Thymus (tissue), 11 donors: ENCODE results near the gene COBL. TPM values are rescaled to one million over a fixed set of nuclear protein-coding genes. Genes with fewer than 3 reads are reported as not detected.

Experiments used
- DNase-seq, 9 donors: peaks; one replicate each; pipeline ENCODE4 v3.0.0-alpha.2; 2013; ENCODE audit warnings: low spot score in 9 of 9, low read depth in 6 of 9, missing footprints in 1 of 9
- H3K27ac ChIP-seq, 2 donors: one replicate each; pipeline ENCODE4 v1.5.1; 2013; ENCODE audit warnings: control low read depth in 1 of 2, low read depth in 1 of 2, low read length in 1 of 2, mild to moderate bottlenecking in 1 of 2, moderate library complexity in 1 of 2
- H3K27me3 ChIP-seq, 2 donors: one replicate each; pipeline ENCODE4 v1.5.1; 2013; ENCODE audit warnings: low read length in 1 of 2; ENCODE audit not compliant: control insufficient read depth in 2 of 2, insufficient read depth in 1 of 2
- H3K36me3 ChIP-seq, 2 donors: one replicate each; pipeline ENCODE4 v1.5.1; 2013; ENCODE audit warnings: low read length in 1 of 2, mild to moderate bottlenecking in 1 of 2, moderate library complexity in 1 of 2; ENCODE audit not compliant: control insufficient read depth in 2 of 2, insufficient read depth in 2 of 2
- H3K4me1 ChIP-seq, 2 donors: one replicate each; pipeline ENCODE4 v1.5.1; 2013; ENCODE audit warnings: low read length in 2 of 2; ENCODE audit not compliant: control insufficient read depth in 2 of 2, insufficient read depth in 2 of 2
- H3K4me3 ChIP-seq, 2 donors: one replicate each; pipeline ENCODE4 v1.5.1; 2013; ENCODE audit warnings: low read length in 2 of 2, control low read depth in 1 of 2, mild to moderate bottlenecking in 1 of 2
- H3K9me3 ChIP-seq, 2 donors: one replicate each; pipeline ENCODE4 v1.5.1; 2013; ENCODE audit warnings: low read length in 1 of 2, mild to moderate bottlenecking in 1 of 2; ENCODE audit not compliant: control insufficient read depth in 2 of 2, insufficient read depth in 1 of 2
- WGBS: extraction: QIAGEN DNeasy Blood & Tissue Kit; methylation state at CpG from one replicate; pipeline ENCODE4 v1.1.7; 2013; 5-methylcytosine and 5-hydroxymethylcytosine counted together
- polyA plus RNA-seq: library from polyadenylated mRNA; stranded (reverse); fragments of 200-250 nt; gene quantifications from one replicate; pipeline ENCODE4 v1.2.3, GENCODE V29; 2013
- total RNA-seq: library from RNA; stranded (reverse); fragments of 120-200 nt; gene quantifications from one replicate; pipeline ENCODE4 v1.2.4, GENCODE V29; 2013
- donor health status: healthy.

Gene COBL
- total and polyA plus RNA-seq, 2 donors = 0.66 to 2.0 TPM

DNA sequence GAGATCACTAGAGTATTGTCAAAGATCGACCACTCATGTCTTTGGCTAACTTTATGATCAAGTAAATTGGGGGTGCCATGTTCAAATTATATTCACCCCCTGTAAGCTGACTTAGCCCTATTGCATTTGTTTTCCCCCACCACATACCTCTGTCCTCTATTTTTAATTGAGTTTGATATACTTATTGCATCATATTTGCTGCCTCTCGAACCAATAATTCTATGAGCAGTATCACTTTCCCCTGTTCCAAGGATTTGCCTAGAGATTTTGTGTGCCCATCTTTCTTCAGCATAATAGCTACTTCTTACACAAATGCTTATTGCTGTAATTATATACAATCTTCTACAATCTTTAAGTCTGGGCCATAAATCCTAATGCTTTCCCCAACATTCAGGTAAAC is 245.2 kb downstream of the COBL start:
- no peak overlapping the region for H3K27ac ChIP-seq

DNA sequence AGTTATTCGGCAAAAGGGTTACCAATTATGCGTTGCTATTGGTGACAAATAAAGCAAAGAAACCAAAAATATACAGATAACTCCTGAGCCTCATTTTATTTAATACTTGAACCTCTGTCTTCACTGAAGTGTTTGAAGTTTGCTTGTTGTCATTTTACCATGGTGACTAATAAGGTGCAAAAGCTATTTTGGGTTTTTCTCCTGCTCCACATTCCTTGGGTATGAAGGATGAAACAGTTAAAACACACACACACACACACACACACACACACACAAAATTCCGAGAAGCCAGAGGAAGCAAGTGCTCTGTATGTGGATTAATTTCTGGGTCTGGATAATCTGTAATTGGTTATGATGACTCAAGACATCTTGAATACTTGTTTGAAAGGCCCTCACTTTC is 246.5 kb downstream of the COBL start:
- Histone ChIP-seq H3K4me1 (no peaks in the 10 kb centered on the region), H3K27ac (no peak overlapping the region), H3K36me3 (no peaks in the 10 kb centered on the region), H3K4me3 (no peak overlapping the region), H3K27me3 (no peaks in the 10 kb centered on the region), H3K9me3 (no peaks in the 10 kb centered on the region)
- WGBS = 80% methylated on average over 3 of the region's 3 CpGs
- no peak for DNase-seq

More for the DNA sequence above, 245.2 kb downstream of the COBL start:
- Histone ChIP-seq H3K27me3 (no peaks in the 10 kb centered on the region), H3K36me3 (no peaks in the 10 kb centered on the region), H3K4me3 (no peak overlapping the region), H3K4me1 (peaks cover 6 to 7% of the 10 kb centered on the region in 2 donors), H3K9me3 (no peaks in the 10 kb centered on the region)
- DNase-seq = no peak
- WGBS = 98% methylated on average over 2 of the region's 2 CpGs

DNA sequence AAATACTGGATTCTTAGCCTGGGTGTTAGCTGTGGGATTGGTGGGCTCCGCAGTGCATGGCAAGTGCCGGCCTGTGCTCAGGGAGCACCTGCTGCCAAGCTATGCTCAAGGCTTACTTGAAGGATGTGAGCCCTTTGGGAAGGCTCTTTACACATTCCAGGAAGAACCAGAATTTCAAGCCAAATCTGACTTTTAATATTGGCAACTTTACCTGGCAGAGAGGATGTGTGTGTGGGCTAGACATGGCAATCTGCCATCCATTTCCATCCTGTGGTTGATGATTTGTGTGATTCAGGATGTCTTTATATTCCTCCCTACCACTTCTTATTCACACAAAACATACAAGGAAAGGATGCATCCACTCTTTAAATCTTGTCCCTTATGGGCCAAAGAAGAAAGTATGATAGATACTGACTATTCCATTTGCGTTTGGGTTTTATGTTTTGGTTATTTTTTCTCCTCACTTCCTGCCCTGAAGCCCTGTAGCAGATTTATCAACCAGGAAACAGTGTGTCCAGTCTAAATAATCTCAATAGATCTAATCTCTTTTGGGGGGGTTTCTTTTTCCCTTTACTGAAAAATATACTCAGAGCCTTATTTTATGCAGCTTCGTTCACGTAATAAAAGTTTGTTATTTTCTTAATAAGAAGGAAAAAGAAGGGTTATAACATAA is 247.1 kb downstream of the COBL start:
- H3K27ac ChIP-seq = no peak overlapping the region
- DNase-seq = no peak

DNA sequence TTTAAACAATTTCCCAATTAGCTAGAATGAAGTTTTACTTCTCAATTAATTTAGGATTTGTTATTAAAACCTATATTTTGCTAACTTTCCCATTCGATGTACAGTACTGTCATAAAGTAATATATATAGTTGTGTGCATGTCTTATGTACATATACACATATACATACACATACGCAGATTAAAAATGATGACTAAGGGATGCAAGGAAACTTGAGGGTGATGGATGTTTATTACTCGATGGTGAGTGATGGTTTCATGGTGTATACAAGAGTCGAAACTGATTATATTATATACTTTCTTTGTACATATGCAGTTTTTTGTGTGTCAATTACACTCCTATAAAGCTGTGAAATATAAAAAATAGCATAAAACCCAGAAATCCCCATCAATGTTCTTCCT is 248.2 kb downstream of the COBL start:
- Histone ChIP-seq H3K4me1 (no peaks in the 10 kb centered on the region), H3K4me3 (no peak overlapping the region), H3K36me3 (no peaks in the 10 kb centered on the region), H3K9me3 (no peaks in the 10 kb centered on the region), H3K27ac (no peak overlapping the region), H3K27me3 (no peaks in the 10 kb centered on the region)
- 94% methylated on average over 4 of the region's 4 CpGs for WGBS
- no peak for DNase-seq

More for the DNA sequence above, 247.1 kb downstream of the COBL start:
- no peaks in the 10 kb centered on the region for H3K36me3 ChIP-seq
- no peak overlapping the region for H3K4me3 ChIP-seq
- H3K9me3 ChIP-seq = no peaks in the 10 kb centered on the region
- H3K4me1 ChIP-seq = no peaks in the 10 kb centered on the region
- no peaks in the 10 kb centered on the region for H3K27me3 ChIP-seq
- 67% methylated on average over 5 of the region's 5 CpGs for WGBS

DNA sequence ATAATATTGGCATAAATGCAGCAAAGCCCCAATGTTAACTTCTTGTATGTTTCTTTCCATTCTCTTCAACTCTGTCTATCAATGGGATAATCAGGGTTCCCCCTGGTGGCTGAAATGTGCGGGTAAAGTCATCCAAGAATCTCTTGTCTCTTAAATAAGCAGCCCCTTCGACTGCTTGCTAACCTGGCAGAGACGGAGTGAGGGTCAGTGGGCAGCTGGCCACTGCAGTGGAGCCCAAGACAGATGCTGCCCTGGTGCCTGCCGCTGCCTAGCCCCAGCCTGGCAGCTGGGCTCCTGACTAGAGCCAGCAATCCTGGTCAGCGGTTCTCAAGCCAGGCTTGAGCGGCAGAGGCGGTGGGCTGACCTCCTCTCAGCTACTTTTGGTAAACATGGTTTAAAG is 248.9 kb downstream of the COBL start:
- no peaks in the 10 kb centered on the region for H3K4me1 ChIP-seq
- H3K4me3 ChIP-seq = no peak overlapping the region
- WGBS = 60% methylated on average over 7 of the region's 7 CpGs
- no peaks in the 10 kb centered on the region for H3K36me3 ChIP-seq
- DNase-seq = peak in 8 of 9 donors; percentile 13 to 79 (median 44)
- H3K27me3 ChIP-seq = no peaks in the 10 kb centered on the region
- no peaks in the 10 kb centered on the region for H3K9me3 ChIP-seq
- H3K27ac ChIP-seq = no peak overlapping the region

DNA sequence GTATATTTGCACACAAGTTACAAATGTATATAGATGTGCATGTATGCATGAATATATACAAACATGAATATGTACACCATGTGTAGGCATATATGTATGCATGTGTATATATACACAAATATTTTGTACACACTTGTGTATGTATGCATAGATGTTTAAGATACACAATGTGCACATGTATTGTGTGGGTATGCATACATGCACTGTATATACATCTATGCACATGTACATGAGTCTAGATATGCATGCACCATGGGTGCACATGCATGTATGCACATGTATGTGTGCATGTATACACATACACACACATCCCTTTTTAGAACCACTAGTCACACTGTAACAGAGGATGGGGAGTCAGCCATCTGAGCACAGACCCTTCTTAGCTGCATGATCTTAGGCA is 249.4 kb downstream of the COBL start:
- no peaks in the 10 kb centered on the region for H3K36me3 ChIP-seq

DNA sequence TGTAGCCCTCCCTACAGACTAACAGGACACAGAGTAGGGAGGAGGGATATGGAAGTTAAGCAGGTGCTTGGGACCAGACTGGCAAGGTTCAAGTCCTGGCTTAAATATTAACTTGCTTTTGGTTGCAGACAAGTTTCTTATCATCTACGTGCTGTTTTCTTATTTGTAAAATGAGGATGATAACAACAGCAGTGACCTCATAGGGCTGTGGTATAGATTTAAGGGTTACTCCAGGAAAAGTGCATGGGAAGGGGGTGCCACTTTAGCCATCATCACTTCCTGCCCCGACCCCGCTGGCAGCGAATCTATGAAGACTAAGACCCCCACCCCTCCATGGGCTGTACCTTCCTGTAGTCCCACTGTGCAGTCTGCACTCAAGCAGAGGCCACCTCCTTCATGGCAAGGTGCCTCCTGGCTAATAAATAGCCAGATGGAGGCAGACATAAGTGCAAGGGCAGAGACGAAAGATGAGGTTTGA is 250.2 kb downstream of the COBL start:
- no peak for DNase-seq
- Histone ChIP-seq H3K36me3 (no peaks in the 10 kb centered on the region), H3K4me1 (no peaks in the 10 kb centered on the region), H3K4me3 (no peak overlapping the region), H3K27me3 (no peaks in the 10 kb centered on the region), H3K27ac (no peak overlapping the region), H3K9me3 (no peaks in the 10 kb centered on the region)
- 97% methylated on average over 5 of the region's 5 CpGs for WGBS

More for the DNA sequence above, 249.4 kb downstream of the COBL start:
- DNase-seq = peak in 1 of 9 donors; percentile 7
- no peaks in the 10 kb centered on the region for H3K27me3 ChIP-seq
- no peaks in the 10 kb centered on the region for H3K9me3 ChIP-seq
- H3K27ac ChIP-seq = no peak overlapping the region
- no peaks in the 10 kb centered on the region for H3K4me1 ChIP-seq
- H3K4me3 ChIP-seq = no peak overlapping the region

DNA sequence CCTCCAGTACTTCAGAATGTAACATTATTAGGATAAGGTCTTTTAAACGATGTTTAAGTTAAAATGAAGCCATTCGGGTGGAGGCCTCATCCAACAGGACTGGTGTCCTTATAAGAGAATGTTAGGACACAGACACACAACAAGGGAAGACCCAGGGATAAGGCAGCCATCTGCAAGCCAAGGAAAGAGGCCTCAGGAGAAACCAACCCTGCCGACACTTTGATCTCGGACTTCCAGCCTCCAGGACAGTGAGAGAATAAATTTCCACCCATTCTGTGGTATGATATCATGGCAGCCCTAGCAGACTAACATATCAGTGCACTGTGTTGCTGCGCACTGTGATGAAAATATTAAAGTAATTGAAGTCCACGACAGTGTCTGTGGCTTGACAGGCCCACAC is 250.8 kb downstream of the COBL start:
- 97% methylated on average over 6 of the region's 6 CpGs for WGBS
- Histone ChIP-seq H3K9me3 (no peaks in the 10 kb centered on the region), H3K36me3 (no peaks in the 10 kb centered on the region), H3K4me3 (no peak overlapping the region), H3K27me3 (no peaks in the 10 kb centered on the region), H3K4me1 (no peaks in the 10 kb centered on the region), H3K27ac (no peak overlapping the region)
- DNase-seq = no peak

DNA sequence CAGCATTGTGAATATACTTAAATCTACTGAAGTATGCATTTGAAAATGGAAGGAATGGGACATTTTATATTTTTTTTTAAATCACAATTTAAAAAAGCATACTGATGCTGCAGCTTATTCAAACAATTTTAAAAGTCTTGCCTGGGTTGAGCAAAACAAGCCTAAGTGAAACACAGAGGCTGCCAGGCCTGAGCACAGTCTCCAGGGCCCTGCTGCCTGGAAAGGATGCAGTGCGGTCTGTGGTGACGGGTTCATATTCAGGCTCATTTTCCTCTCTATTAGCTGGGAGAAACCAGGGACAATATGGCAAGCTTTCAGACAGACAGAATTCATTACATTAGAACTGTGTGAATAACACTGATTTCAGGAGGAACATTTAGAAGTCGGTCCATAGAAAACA is 251.9 kb downstream of the COBL start:
- Histone ChIP-seq H3K4me3 (no peak overlapping the region), H3K9me3 (no peaks in the 10 kb centered on the region)
- WGBS = over 99% methylated on average over 3 of the region's 3 CpGs

More for the DNA sequence above, 251.9 kb downstream of the COBL start:
- Histone ChIP-seq H3K27ac (no peak overlapping the region), H3K27me3 (no peaks in the 10 kb centered on the region), H3K36me3 (no peaks in the 10 kb centered on the region), H3K4me1 (no peaks in the 10 kb centered on the region)
- DNase-seq = no peak
